Measurements from ENCODE around the gene ANTXR1. TPM values are rescaled to one million over a fixed set of nuclear protein-coding genes. Genes with fewer than 3 reads are reported as not detected.

ANTXR1 gene
- total RNA-seq, 1 experiment from 2014 or later: 25.7 TPM

- no peak overlapping the region for H2AFZ ChIP-seq (ENCODE audit: low read depth, low read length, poor library complexity, severe bottlenecking)
- H3K27me3 ChIP-seq (ENCODE audit: insufficient read depth, low read length): no peaks in the 10 kb centered on the region
- H4K20me1 ChIP-seq (ENCODE audit: insufficient read depth): no peaks in the 10 kb centered on the region
- CTCF ChIA-PET: no interaction called here
- H3K79me2 ChIP-seq (ENCODE audit: insufficient read depth, low read length): no peaks in the 10 kb centered on the region
- DNase-seq (ENCODE audit: low read depth, low spot score): no peak
- no peaks in the 10 kb centered on the region for H3K9me3 ChIP-seq (ENCODE audit: control insufficient read depth in 1 of 2, insufficient read depth in 1 of 2, low read depth in 1 of 2, low read length in 2 of 2)
- H3K4me3 ChIP-seq (replicated peaks in 1 of 2; ENCODE audit: low read depth in 1 of 2, low read length in 2 of 2): no peak overlapping the region
- ATAC-seq: no peak
- POLR2A ChIA-PET: no interaction called here
- no TSS peak for BruUV-seq (replicated peaks)
- TF ChIP-seq ELF1 (IDR thresholded peaks at IDR 0.05; ENCODE audit: borderline replicate concordance, low read depth) (no peak), ZBTB33 (IDR thresholded peaks at IDR 0.05; ENCODE audit: extremely low read depth, insufficient replicate concordance, low read length) (no peak), CEBPB (IDR thresholded peaks at IDR 0.05; ENCODE audit: low read depth) (no peak), CBX3 (IDR thresholded peaks at IDR 0.05; ENCODE audit: low read depth) (no peak), MAX (IDR thresholded peaks at IDR 0.05) (no peak), POLR2A (IDR thresholded peaks at IDR 0.05; ENCODE audit: borderline replicate concordance, extremely low read depth, insufficient read depth, insufficient read length) (no peak), JUND (IDR thresholded peaks at IDR 0.05) (no peak), POLR2AphosphoS5 (IDR thresholded peaks at IDR 0.05; ENCODE audit: low read depth, low read length) (no peak), SP1 (IDR thresholded peaks at IDR 0.05; ENCODE audit: low read depth) (no peak), EGR1 (IDR thresholded peaks at IDR 0.05; ENCODE audit: low read depth) (no peak), SRF (IDR thresholded peaks at IDR 0.05; ENCODE audit: low read depth) (no peak), ZFX (IDR thresholded peaks at IDR 0.05) (no peak), ZNF274 (IDR thresholded peaks at IDR 0.05; ENCODE audit: low read depth, low read length) (no peak)
- TF ChIP-seq, protein P1, sequence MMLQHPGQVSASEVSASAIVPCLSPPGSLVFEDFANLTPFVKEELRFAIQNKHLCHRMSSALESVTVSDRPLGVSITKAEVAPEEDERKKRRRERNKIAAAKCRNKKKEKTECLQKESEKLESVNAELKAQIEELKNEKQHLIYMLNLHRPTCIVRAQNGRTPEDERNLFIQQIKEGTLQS (IDR thresholded peaks at IDR 0.05): no peak
- TF ChIP-seq, protein P2, sequence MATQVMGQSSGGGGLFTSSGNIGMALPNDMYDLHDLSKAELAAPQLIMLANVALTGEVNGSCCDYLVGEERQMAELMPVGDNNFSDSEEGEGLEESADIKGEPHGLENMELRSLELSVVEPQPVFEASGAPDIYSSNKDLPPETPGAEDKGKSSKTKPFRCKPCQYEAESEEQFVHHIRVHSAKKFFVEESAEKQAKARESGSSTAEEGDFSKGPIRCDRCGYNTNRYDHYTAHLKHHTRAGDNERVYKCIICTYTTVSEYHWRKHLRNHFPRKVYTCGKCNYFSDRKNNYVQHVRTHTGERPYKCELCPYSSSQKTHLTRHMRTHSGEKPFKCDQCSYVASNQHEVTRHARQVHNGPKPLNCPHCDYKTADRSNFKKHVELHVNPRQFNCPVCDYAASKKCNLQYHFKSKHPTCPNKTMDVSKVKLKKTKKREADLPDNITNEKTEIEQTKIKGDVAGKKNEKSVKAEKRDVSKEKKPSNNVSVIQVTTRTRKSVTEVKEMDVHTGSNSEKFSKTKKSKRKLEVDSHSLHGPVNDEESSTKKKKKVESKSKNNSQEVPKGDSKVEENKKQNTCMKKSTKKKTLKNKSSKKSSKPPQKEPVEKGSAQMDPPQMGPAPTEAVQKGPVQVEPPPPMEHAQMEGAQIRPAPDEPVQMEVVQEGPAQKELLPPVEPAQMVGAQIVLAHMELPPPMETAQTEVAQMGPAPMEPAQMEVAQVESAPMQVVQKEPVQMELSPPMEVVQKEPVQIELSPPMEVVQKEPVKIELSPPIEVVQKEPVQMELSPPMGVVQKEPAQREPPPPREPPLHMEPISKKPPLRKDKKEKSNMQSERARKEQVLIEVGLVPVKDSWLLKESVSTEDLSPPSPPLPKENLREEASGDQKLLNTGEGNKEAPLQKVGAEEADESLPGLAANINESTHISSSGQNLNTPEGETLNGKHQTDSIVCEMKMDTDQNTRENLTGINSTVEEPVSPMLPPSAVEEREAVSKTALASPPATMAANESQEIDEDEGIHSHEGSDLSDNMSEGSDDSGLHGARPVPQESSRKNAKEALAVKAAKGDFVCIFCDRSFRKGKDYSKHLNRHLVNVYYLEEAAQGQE (IDR thresholded peaks at IDR 0.05; ENCODE audit: low read depth): no peak
- TF ChIP-seq, protein P3, sequence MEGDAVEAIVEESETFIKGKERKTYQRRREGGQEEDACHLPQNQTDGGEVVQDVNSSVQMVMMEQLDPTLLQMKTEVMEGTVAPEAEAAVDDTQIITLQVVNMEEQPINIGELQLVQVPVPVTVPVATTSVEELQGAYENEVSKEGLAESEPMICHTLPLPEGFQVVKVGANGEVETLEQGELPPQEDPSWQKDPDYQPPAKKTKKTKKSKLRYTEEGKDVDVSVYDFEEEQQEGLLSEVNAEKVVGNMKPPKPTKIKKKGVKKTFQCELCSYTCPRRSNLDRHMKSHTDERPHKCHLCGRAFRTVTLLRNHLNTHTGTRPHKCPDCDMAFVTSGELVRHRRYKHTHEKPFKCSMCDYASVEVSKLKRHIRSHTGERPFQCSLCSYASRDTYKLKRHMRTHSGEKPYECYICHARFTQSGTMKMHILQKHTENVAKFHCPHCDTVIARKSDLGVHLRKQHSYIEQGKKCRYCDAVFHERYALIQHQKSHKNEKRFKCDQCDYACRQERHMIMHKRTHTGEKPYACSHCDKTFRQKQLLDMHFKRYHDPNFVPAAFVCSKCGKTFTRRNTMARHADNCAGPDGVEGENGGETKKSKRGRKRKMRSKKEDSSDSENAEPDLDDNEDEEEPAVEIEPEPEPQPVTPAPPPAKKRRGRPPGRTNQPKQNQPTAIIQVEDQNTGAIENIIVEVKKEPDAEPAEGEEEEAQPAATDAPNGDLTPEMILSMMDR (IDR thresholded peaks at IDR 0.05 in 2 of 3, conservative IDR thresholded peaks at IDR 0.05 in 1 of 3; ENCODE audit: borderline replicate concordance in 1 of 3, insufficient read depth in 1 of 3, low read depth in 2 of 3, low read length in 2 of 3): no peak
- no peak overlapping the region for H3K9ac ChIP-seq (ENCODE audit: low read length)
- H3K4me2 ChIP-seq (ENCODE audit: low read length): no peak overlapping the region
- H3K36me3 ChIP-seq (ENCODE audit: control insufficient read depth in 1 of 2, insufficient read depth in 2 of 2, low read length in 2 of 2): no peaks in the 10 kb centered on the region
- peaks cover 0 to 14% of the 10 kb centered on the region in 2 experiments; a peak in 2 of 4 replicates for H3K4me1 ChIP-seq (ENCODE audit: control insufficient read depth in 1 of 2, insufficient read depth in 2 of 2, low read length in 2 of 2)
- intact Hi-C loops (cut with micrococcal nuclease): no loop called here
- no peak overlapping the region for H3K27ac ChIP-seq (ENCODE audit: low read depth, low read length)
- RAD21 ChIA-PET (ENCODE audit: low non-redundant PET in 1 of 2, low total read pairs in 2 of 2, uncharacterized antibody in 2 of 2, unreplicated experiment in 2 of 2): no interaction called here
- H3K9me2 ChIP-seq (ENCODE audit: insufficient read depth): no peaks in the 10 kb centered on the region; the same call in 1 of the 2 replicates
These were observed 42.3 kb upstream of the ANTXR1 start for GRCh38 chr2:68970566-68971265.

All from HCT116 (cell line).